ENCODE data around the gene ALPL. TPM values are rescaled to one million over a fixed set of nuclear protein-coding genes. Genes with fewer than 3 reads are reported as not detected.
A peak's percentile ranks its signal among the peaks of the same experiment; 100 is the strongest.

ALPL gene
- total and polyA plus RNA-seq, 9 of the 15 experiments (the other 6 are each of a cell fraction or from before 2014, with no cell fraction given): 0.04 to 0.38 (median 0.18) TPM; not detected in 4

DNA sequence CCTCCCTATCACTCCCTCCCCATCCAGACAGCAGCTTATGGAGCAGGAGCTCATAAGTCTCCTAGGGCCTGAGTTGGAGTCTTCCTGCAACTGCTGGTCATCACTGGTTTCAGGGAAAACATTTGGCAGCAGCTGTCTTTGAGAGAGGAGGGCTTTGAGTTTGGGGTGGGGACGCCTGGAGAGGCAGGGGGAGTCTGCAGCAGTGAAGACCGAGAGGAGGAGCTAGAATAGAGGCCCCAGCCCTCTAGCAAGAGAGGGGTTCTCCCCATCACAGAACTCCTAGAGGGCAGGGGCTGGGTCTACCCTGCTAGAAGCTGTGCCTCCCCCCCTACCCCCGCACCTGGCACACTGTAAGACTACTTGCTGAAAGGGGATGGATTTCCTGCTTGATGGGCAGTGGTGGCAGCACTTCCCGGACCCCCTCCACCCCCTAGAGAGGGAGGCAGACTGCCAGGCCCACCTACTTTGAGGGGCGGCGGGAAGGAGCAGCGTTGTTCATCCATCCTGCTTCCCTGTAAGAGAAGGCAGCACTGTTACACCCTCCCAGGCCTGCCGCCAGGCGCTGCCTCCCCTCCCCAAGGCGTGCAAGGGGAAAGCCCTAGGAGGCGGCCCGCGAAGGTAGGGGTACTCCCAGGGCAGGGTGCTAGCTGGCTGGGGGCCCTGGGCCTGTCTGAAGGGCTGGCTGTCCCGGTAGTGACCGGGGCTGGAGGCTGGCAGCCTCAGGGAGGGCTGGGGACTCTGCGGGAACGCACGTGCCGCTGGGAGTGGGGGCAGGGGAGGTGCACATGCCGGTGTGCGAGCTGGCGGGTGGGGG, 109.5 kb downstream of the ALPL start (continued):
- TF ChIP-seq FOXO4 (CRISPR knock-in tag; IDR thresholded peaks at IDR 0.05) (no peak), ZBTB1 (CRISPR knock-in tag; IDR thresholded peaks at IDR 0.05; ENCODE audit: borderline replicate concordance, low read depth) (no peak), RFX5 (IDR thresholded peaks at IDR 0.05; ENCODE audit: low read depth, low read length) (no peak), CHD1 (IDR thresholded peaks at IDR 0.05; ENCODE audit: low read length) (no peak), FOXK1 (CRISPR knock-in tag; IDR thresholded peaks at IDR 0.05; ENCODE audit: borderline replicate concordance) (no peak), SMARCC2 (IDR thresholded peaks at IDR 0.05; ENCODE audit: low read depth) (no peak), ZNF644 (tag; IDR thresholded peaks at IDR 0.05; ENCODE audit: low read depth) (no peak), ZNF23 (CRISPR knock-in tag; IDR thresholded peaks at IDR 0.05) (no peak), RFX1 (IDR thresholded peaks at IDR 0.05) (no peak), BRF1 (IDR thresholded peaks at IDR 0.05; ENCODE audit: borderline replicate concordance, extremely low read depth, insufficient read length) (no peak), RBM39 (optimal IDR thresholded peaks at IDR 0.05; ENCODE audit: low read depth, low read length) (no peak), HDGF (IDR thresholded peaks at IDR 0.05) (no peak), KDM4B (IDR thresholded peaks at IDR 0.05; ENCODE audit: borderline replicate concordance in 2 of 2, low read depth in 1 of 2) (no peak), ZNF785 (CRISPR knock-in tag; IDR thresholded peaks at IDR 0.05) (no peak), GTF2B (IDR thresholded peaks at IDR 0.05; ENCODE audit: extremely low read depth, insufficient read length) (no peak), NR4A1 (CRISPR knock-in tag; IDR thresholded peaks at IDR 0.05) (no peak), NR4A1 (tag; IDR thresholded peaks at IDR 0.05) (no peak), ZFX (CRISPR knock-in tag; IDR thresholded peaks at IDR 0.05) (peak; percentile 55), ZC3H11A (IDR thresholded peaks at IDR 0.05; ENCODE audit: low read depth, low read length) (no peak), L3MBTL2 (IDR thresholded peaks at IDR 0.05) (peak; percentile 90), GTF2F1 (IDR thresholded peaks at IDR 0.05; ENCODE audit: low read depth, low read length) (no peak), MTF1 (CRISPR knock-in tag; IDR thresholded peaks at IDR 0.05; ENCODE audit: borderline replicate concordance) (no peak), FOXJ2 (tag; IDR thresholded peaks at IDR 0.05) (no peak)
- TF ChIP-seq, protein P1, sequence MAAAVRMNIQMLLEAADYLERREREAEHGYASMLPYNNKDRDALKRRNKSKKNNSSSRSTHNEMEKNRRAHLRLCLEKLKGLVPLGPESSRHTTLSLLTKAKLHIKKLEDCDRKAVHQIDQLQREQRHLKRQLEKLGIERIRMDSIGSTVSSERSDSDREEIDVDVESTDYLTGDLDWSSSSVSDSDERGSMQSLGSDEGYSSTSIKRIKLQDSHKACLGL (CRISPR knock-in tag; IDR thresholded peaks at IDR 0.05; ENCODE audit: borderline replicate concordance, poor library complexity, severe bottlenecking): no peak
- TF ChIP-seq, protein P2, sequence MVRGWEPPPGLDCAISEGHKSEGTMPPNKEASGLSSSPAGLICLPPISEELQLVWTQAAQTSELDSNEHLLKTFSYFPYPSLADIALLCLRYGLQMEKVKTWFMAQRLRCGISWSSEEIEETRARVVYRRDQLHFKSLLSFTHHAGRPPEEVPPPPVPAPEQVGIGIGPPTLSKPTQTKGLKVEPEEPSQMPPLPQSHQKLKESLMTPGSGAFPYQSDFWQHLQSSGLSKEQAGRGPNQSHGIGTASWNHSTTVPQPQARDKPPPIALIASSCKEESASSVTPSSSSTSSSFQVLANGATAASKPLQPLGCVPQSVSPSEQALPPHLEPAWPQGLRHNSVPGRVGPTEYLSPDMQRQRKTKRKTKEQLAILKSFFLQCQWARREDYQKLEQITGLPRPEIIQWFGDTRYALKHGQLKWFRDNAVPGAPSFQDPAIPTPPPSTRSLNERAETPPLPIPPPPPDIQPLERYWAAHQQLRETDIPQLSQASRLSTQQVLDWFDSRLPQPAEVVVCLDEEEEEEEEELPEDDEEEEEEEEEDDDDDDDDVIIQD (CRISPR knock-in tag; IDR thresholded peaks at IDR 0.05): no peak
